MM.1S (cell line): ENCODE data around the gene AHCYL2.

Source experiments
- CTCF ChIP-seq: fragments of 300-600 bp; sonication (generic); IDR thresholded peaks from 2 replicates; pipeline ENCODE4 v1.5.1; 2016; ENCODE audit warnings: antibody characterized with exemption, low read length, mixed read lengths
- EZH2phosphoT487 ChIP-seq: fragments of 300-600 bp; sonication (generic); IDR thresholded peaks from 2 replicates; pipeline ENCODE4 v1.6.1; 2018; ENCODE audit warnings: antibody characterized with exemption, low read length

- TF ChIP-seq CTCF (no peak), EZH2phosphoT487 (no peak)
These were observed 91.1 kb downstream of the AHCYL2 start for GRCh38 chr7:129315960-129316359.
